Neural cell (in vitro differentiated cells): Measurements from ENCODE around the gene ANTXR2. TPM values are rescaled to one million over a fixed set of nuclear protein-coding genes. Genes with fewer than 3 reads are reported as not detected.

Experiments
- H2AFZ ChIP-seq: fragments of 200-600, 300-800 bp; sonication (generic), shearing (Covaris generic); 2 replicates; pipeline ENCODE4 v1.6.0; 2014; ENCODE audit warnings: low read depth, mild to moderate bottlenecking, antibody characterized with exemption, low read length, moderate library complexity
- H3F3A ChIP-seq: fragments of 200-600 bp; shearing (Covaris generic); 2 replicates; pipeline ENCODE4 v1.6.1; 2016; ENCODE audit warnings: mild to moderate bottlenecking, moderate library complexity, mixed read lengths, antibody characterized with exemption, low read length; ENCODE audit not compliant: insufficient read depth, poor library complexity, severe bottlenecking
- H3K27ac ChIP-seq: fragments of 200-600, 300-800 bp; sonication (generic), shearing (Covaris generic); 2 replicates; pipeline ENCODE4 v1.5.1; 2014; ENCODE audit warnings: mild to moderate bottlenecking, low read length, moderate library complexity
- H3K27me3 ChIP-seq: fragments of 300-800, 200-600 bp; sonication (generic), shearing (Covaris generic); 2 replicates; pipeline ENCODE4 v1.6.0; 2014; ENCODE audit warnings: mild to moderate bottlenecking, low read depth, low read length, moderate library complexity; ENCODE audit not compliant: insufficient read depth
- H3K36me3 ChIP-seq: fragments of 300-800, 200-600 bp; sonication (generic), shearing (Covaris generic); 2 replicates; pipeline ENCODE4 v1.5.1; 2014; ENCODE audit warnings: mild to moderate bottlenecking, antibody characterized with exemption, low read length, moderate library complexity; ENCODE audit not compliant: insufficient read depth
- H3K4me2 ChIP-seq: fragments of 300-800, 200-600 bp; sonication (generic), shearing (Covaris generic); 2 replicates; pipeline ENCODE4 v1.6.0; 2014; ENCODE audit warnings: mild to moderate bottlenecking, low read length
- H3K4me3 ChIP-seq: fragments of 300-800, 200-600 bp; sonication (generic), shearing (Covaris generic); 2 replicates; pipeline ENCODE4 v1.5.1; 2014; ENCODE audit warnings: mild to moderate bottlenecking, low read length, moderate library complexity
- H3K79me2 ChIP-seq: fragments of 200-600 bp; shearing (Covaris generic); replicated peaks from 2 replicates; pipeline ENCODE4 v1.6.0; 2014; ENCODE audit warnings: mild to moderate bottlenecking, low read length, moderate library complexity; ENCODE audit not compliant: insufficient read depth
- H3K9ac ChIP-seq: fragments of 300-800, 200-600 bp; sonication (generic), shearing (Covaris generic); 2 replicates; pipeline ENCODE4 v1.6.1; 2016; ENCODE audit warnings: mild to moderate bottlenecking, low read length, mixed read lengths
- H3K9me2 ChIP-seq: fragments of 200-600 bp; shearing (Covaris generic); 2 replicates; pipeline ENCODE4 v1.6.1; 2016; ENCODE audit warnings: mild to moderate bottlenecking, low read length, mixed read lengths; ENCODE audit not compliant: insufficient read depth
- H3K9me3 ChIP-seq: fragments of 200-600, 300-800 bp; sonication (generic), shearing (Covaris generic); 2 replicates; pipeline ENCODE4 v1.6.1; 2016; ENCODE audit warnings: mild to moderate bottlenecking, mixed run types, low read length, moderate library complexity, mixed read lengths
- H4K20me1 ChIP-seq: fragments of 200-600 bp; shearing (Covaris generic); 2 replicates; pipeline ENCODE4 v1.6.1; 2016; ENCODE audit warnings: mild to moderate bottlenecking, mixed run types; ENCODE audit not compliant: insufficient read depth
- EP300 ChIP-seq: fragments of 450-650 bp; conservative IDR thresholded peaks from 2 replicates; pipeline ENCODE4 v1.6.1; 2014; ENCODE audit warnings: antibody characterized with exemption, mild to moderate bottlenecking, moderate library complexity; ENCODE audit not compliant: poor library complexity, severe bottlenecking
- EZH2 ChIP-seq: fragments of 200-600, 300-800 bp; shearing (Covaris generic), sonication (generic); IDR thresholded peaks from 2 replicates; pipeline ENCODE4 v1.6.1; 2014; ENCODE audit warnings: antibody characterized with exemption, low read length, borderline replicate concordance, mild to moderate bottlenecking; ENCODE audit not compliant: insufficient read depth, poor library complexity, severe bottlenecking
- MXI1 ChIP-seq: fragments of 450-650 bp; conservative IDR thresholded peaks from 2 replicates; pipeline ENCODE4 v1.6.1; 2014; ENCODE audit warnings: antibody characterized with exemption, mild to moderate bottlenecking; ENCODE audit not compliant: poor library complexity, severe bottlenecking
- POLR2AphosphoS5 ChIP-seq: IDR thresholded peaks from 2 replicates; pipeline ENCODE4 v1.6.1; 2012
- RAD21 ChIP-seq: fragments of 450-650 bp; conservative IDR thresholded peaks from 2 replicates; pipeline ENCODE4 v1.6.1; 2014; ENCODE audit warnings: antibody characterized with exemption, mild to moderate bottlenecking, moderate library complexity
- REST ChIP-seq: IDR thresholded peaks from 2 replicates; pipeline ENCODE4 v1.6.1; 2012; ENCODE audit warnings: borderline replicate concordance
- SMC3 ChIP-seq: fragments of 450-650 bp; conservative IDR thresholded peaks from 2 replicates; pipeline ENCODE4 v1.6.1; 2014; ENCODE audit warnings: antibody characterized with exemption, mild to moderate bottlenecking, moderate library complexity; ENCODE audit not compliant: poor library complexity
- TAF1 ChIP-seq: IDR thresholded peaks from 2 replicates; pipeline ENCODE4 v1.6.1; 2012; ENCODE audit warnings: low read depth
- polyA plus RNA-seq: library from polyadenylated mRNA; depleted of rRNA; stranded (reverse); fragments of >200 nt; gene quantifications from 2 replicates; pipeline ENCODE4 v1.2.3, GENCODE V29; 2014
- TF ChIP-seq, protein P1 (sequence below): fragments of 450-650 bp; IDR thresholded peaks from 2 replicates; pipeline ENCODE4 v1.5.1; 2014; ENCODE audit warnings: antibody characterized with exemption, mild to moderate bottlenecking, moderate library complexity; ENCODE audit not compliant: poor library complexity, severe bottlenecking

ANTXR2 gene
- polyA plus RNA-seq, 1 donor from 2014 or later: 31.7 TPM

GRCh38 chr4:79927931-79928330, 145.1 kb downstream of the ANTXR2 start:
- Histone ChIP-seq H3K27me3 (no peaks in the 10 kb centered on the region), H3K9ac (no peak overlapping the region), H3K36me3 (no peaks in the 10 kb centered on the region), H3K4me2 (no peak overlapping the region), H3K79me2 (no peaks in the 10 kb centered on the region), H2AFZ (no peak overlapping the region), H4K20me1 (no peaks in the 10 kb centered on the region), H3K27ac (no peak overlapping the region), H3F3A (no peaks in the 10 kb centered on the region), H3K9me2 (no peaks in the 10 kb centered on the region), H3K4me3 (no peak overlapping the region), H3K9me3 (no peaks in the 10 kb centered on the region)
- no peak for TF ChIP-seq REST
- no peak for TF ChIP-seq RAD21
- no peak for TF ChIP-seq POLR2AphosphoS5
- TF ChIP-seq SMC3: no peak
- TF ChIP-seq, protein P1, sequence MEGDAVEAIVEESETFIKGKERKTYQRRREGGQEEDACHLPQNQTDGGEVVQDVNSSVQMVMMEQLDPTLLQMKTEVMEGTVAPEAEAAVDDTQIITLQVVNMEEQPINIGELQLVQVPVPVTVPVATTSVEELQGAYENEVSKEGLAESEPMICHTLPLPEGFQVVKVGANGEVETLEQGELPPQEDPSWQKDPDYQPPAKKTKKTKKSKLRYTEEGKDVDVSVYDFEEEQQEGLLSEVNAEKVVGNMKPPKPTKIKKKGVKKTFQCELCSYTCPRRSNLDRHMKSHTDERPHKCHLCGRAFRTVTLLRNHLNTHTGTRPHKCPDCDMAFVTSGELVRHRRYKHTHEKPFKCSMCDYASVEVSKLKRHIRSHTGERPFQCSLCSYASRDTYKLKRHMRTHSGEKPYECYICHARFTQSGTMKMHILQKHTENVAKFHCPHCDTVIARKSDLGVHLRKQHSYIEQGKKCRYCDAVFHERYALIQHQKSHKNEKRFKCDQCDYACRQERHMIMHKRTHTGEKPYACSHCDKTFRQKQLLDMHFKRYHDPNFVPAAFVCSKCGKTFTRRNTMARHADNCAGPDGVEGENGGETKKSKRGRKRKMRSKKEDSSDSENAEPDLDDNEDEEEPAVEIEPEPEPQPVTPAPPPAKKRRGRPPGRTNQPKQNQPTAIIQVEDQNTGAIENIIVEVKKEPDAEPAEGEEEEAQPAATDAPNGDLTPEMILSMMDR: no peak
- TF ChIP-seq MXI1: no peak
- no peak for TF ChIP-seq EZH2
- no peak for TF ChIP-seq EP300
- TF ChIP-seq TAF1: no peak

DNA sequence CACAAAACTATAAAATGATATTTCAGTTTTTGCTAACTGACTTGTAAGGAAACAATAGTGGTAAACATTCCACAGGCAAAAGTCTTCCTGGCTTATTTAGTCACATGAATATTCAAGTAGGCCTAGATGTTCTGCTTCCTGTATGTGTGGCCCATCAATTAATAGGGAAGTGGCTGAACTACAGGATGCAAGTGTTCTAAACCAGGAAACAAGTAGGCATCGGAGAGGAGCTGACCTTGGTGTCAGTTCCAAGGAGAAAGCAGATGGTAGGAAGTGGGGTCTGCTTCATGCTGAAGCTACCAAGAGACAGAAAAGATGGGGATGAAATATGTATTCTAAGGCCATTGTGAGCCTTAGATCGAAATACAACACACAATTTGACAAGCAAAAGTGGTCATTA, 149.7 kb downstream of the ANTXR2 start:
- no peak overlapping the region for H3K4me3 ChIP-seq
- no peaks in the 10 kb centered on the region for H3K27me3 ChIP-seq
- TF ChIP-seq RAD21: no peak
- no peak for TF ChIP-seq TAF1
- no peak for TF ChIP-seq POLR2AphosphoS5
- TF ChIP-seq SMC3: no peak
- TF ChIP-seq EZH2: no peak
- no peak for TF ChIP-seq MXI1
- no peak for TF ChIP-seq REST
- no peak for TF ChIP-seq EP300
- TF ChIP-seq, protein P1: no peak
- H3K9me3 ChIP-seq: no peaks in the 10 kb centered on the region
- H4K20me1 ChIP-seq: no peaks in the 10 kb centered on the region
- H3K27ac ChIP-seq: no peak overlapping the region
- H3K4me2 ChIP-seq: no peak overlapping the region
- no peaks in the 10 kb centered on the region for H3K36me3 ChIP-seq
- H3K9me2 ChIP-seq: no peaks in the 10 kb centered on the region
- H3K9ac ChIP-seq: no peak overlapping the region
- no peaks in the 10 kb centered on the region for H3F3A ChIP-seq
- H2AFZ ChIP-seq: no peak overlapping the region
- no peaks in the 10 kb centered on the region for H3K79me2 ChIP-seq
